ENCODE data around the gene IFI27.

DNA sequence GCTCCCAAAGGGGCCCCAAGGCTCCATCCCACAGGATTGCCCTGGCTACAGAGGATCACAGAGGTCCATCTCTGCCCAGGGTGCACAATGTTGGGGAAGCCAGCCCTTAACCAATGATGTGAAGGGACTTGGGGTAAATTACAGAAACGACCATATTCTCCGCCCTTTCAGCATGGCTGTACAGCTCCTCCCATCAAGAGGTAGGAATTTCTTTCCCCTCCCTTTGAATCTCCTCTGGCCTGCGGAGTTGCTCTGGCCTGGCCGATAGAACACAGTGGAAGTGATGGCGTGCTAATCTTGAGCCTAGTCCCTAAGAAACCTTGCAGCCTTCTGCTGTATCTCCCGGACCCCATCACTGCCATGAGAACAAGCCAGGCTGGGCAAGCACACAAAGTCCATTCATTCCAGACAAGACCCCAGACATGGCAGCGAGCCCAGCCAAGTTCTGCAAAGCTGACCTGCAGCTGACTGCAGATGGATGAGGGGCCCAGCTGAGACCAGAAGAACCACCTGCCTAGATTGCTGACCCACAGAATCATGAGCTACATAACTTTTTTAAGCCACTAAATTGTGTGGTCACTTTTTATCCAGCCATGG is 6.9 kb upstream of the IFI27 start:
- no peak for TF ChIP-seq CTCF (IDR thresholded peaks at IDR 0.05)
- no peak for TF ChIP-seq POLR2AphosphoS5 (IDR thresholded peaks at IDR 0.05)
- TF ChIP-seq POLR2A (IDR thresholded peaks at IDR 0.05; ENCODE audit: low read depth) = no peak
